NB4 (cell line): ENCODE results near the gene OTULINL.

ENCODE experiments used
- DNase-seq: peaks from one replicate; pipeline ENCODE4 v3.0.0; 2010; ENCODE audit warnings: low read depth
- H3K4me3 ChIP-seq: one replicate; pipeline ENCODE4 v1.5.1; 2011; ENCODE audit warnings: mild to moderate bottlenecking, low read depth, low read length, moderate library complexity
- CTCF ChIP-seq: IDR thresholded peaks from one replicate; pipeline ENCODE4 v1.5.1; 2012; ENCODE audit warnings: low read depth, low read length
- MAX ChIP-seq: IDR thresholded peaks from 2 replicates; pipeline ENCODE4 v1.6.1; 2011; ENCODE audit warnings: low read depth, low read length
- MYC ChIP-seq: IDR thresholded peaks from 2 replicates; pipeline ENCODE4 v1.6.1; 2011; ENCODE audit warnings: low read depth, low read length
- POLR2A ChIP-seq: IDR thresholded peaks from 2 replicates; pipeline ENCODE4 v1.6.1; 2011; ENCODE audit warnings: mild to moderate bottlenecking; ENCODE audit not compliant: insufficient read length; ENCODE audit errors: extremely low read depth

The OTULINL gene

GRCh38 chr5:14574096-14574495 is 7.5 kb upstream of the OTULINL start:
- peak; percentile 57 for DNase-seq
- TF ChIP-seq POLR2A (no peak), CTCF (no peak), MYC (no peak), MAX (no peak)
- H3K4me3 ChIP-seq: no peak overlapping the region

- DNase-seq: peak; percentile 59
- no peak for TF ChIP-seq MAX
- TF ChIP-seq CTCF: no peak
- no peak for TF ChIP-seq POLR2A
- no peak for TF ChIP-seq MYC
- H3K4me3 ChIP-seq: no peak overlapping the region
Observed at GRCh38 chr5:14574891-14575508, 6.6 kb upstream of the OTULINL start.

GRCh38 chr5:14576206-14576605 is 5.4 kb upstream of the OTULINL start:
- no peak overlapping the region for H3K4me3 ChIP-seq
- no peak for DNase-seq
- TF ChIP-seq CTCF: no peak
- no peak for TF ChIP-seq MAX
- no peak for TF ChIP-seq POLR2A
- no peak for TF ChIP-seq MYC

- DNase-seq: no peak
- TF ChIP-seq POLR2A (no peak), CTCF (no peak), MYC (no peak), MAX (no peak)
- H3K4me3 ChIP-seq: no peak overlapping the region
Observed at GRCh38 chr5:14577079-14577725, 4.4 kb upstream of the OTULINL start.

- TF ChIP-seq MAX (no peak), CTCF (no peak), MYC (no peak), POLR2A (no peak)
- no peak for DNase-seq
- no peak overlapping the region for H3K4me3 ChIP-seq
Observed at GRCh38 chr5:14577971-14578370, 3.6 kb upstream of the OTULINL start.

- DNase-seq: no peak
- no peak overlapping the region for H3K4me3 ChIP-seq
- no peak for TF ChIP-seq MYC
- no peak for TF ChIP-seq MAX
- TF ChIP-seq CTCF: no peak
- no peak for TF ChIP-seq POLR2A
Observed at GRCh38 chr5:14579246-14579645, 2.3 kb upstream of the OTULINL start.
